Left forelimb (tissue), 1 donor: Measurements from ENCODE around the gene COL27A1.

Source experiments
- DNase-seq: peaks from one replicate; pipeline ENCODE4 v3.0.0-alpha.2; 2018; ENCODE audit warnings: low spot score

Gene COL27A1

GRCh38 chr9:114272739-114273431 lies 117.5 kb downstream of the COL27A1 start:
- DNase-seq, result no peak

GRCh38 chr9:114273461-114273881 lies 118.1 kb downstream of the COL27A1 start:
- peak; percentile 56 for DNase-seq

- DNase-seq, result no peak
These were observed 118.9 kb downstream of the COL27A1 start for GRCh38 chr9:114274217-114274616.

- peak; percentile 51 for DNase-seq
These were observed 120.1 kb downstream of the COL27A1 start for GRCh38 chr9:114275246-114276004.

- DNase-seq, result peak; percentile 66
These were observed 121.8 kb downstream of the COL27A1 start for GRCh38 chr9:114276908-114277821.

- no peak for DNase-seq
These were observed 123.0 kb downstream of the COL27A1 start for GRCh38 chr9:114278356-114278755.

GRCh38 chr9:114278881-114279570 lies 123.7 kb downstream of the COL27A1 start:
- peak; percentile 55 for DNase-seq

- DNase-seq, result no peak
These were observed 124.4 kb downstream of the COL27A1 start for GRCh38 chr9:114279693-114280092.

GRCh38 chr9:114280636-114281472 lies 125.5 kb downstream of the COL27A1 start:
- peak; percentile 80 for DNase-seq

- DNase-seq, result peak; percentile 83
These were observed 126.3 kb downstream of the COL27A1 start for GRCh38 chr9:114281473-114282103.

GRCh38 chr9:114282104-114282485 lies 126.8 kb downstream of the COL27A1 start:
- no peak for DNase-seq

GRCh38 chr9:114282507-114282906 lies 127.2 kb downstream of the COL27A1 start:
- no peak for DNase-seq

GRCh38 chr9:114282926-114283325 lies 127.6 kb downstream of the COL27A1 start:
- DNase-seq, result peak; percentile 68

GRCh38 chr9:114283551-114284111 lies 128.3 kb downstream of the COL27A1 start:
- DNase-seq, result peak; percentile 59

GRCh38 chr9:114284316-114285060 lies 129.2 kb downstream of the COL27A1 start:
- DNase-seq, result peak; percentile 40

- peak; percentile 79 for DNase-seq
These were observed 130.0 kb downstream of the COL27A1 start for GRCh38 chr9:114285166-114285867.

GRCh38 chr9:114286146-114286679 lies 130.9 kb downstream of the COL27A1 start:
- DNase-seq, result no peak
